ENCODE measurements around the gene TNK1. TPM values are rescaled to one million over a fixed set of nuclear protein-coding genes. Genes with fewer than 3 reads are reported as not detected.

The TNK1 gene
- total RNA-seq, 1 donor from 2014 or later = 5.8 TPM

- TF ChIP-seq, protein P1, sequence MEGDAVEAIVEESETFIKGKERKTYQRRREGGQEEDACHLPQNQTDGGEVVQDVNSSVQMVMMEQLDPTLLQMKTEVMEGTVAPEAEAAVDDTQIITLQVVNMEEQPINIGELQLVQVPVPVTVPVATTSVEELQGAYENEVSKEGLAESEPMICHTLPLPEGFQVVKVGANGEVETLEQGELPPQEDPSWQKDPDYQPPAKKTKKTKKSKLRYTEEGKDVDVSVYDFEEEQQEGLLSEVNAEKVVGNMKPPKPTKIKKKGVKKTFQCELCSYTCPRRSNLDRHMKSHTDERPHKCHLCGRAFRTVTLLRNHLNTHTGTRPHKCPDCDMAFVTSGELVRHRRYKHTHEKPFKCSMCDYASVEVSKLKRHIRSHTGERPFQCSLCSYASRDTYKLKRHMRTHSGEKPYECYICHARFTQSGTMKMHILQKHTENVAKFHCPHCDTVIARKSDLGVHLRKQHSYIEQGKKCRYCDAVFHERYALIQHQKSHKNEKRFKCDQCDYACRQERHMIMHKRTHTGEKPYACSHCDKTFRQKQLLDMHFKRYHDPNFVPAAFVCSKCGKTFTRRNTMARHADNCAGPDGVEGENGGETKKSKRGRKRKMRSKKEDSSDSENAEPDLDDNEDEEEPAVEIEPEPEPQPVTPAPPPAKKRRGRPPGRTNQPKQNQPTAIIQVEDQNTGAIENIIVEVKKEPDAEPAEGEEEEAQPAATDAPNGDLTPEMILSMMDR (IDR thresholded peaks at IDR 0.05) = no peak
- DNase-seq = no peak
- Histone ChIP-seq H3K27ac (no peak overlapping the region), H3K27me3 (no peaks in the 10 kb centered on the region), H3K4me3 (no peak overlapping the region), H3K36me3 (no peaks in the 10 kb centered on the region), H3K4me1 (no peaks in the 10 kb centered on the region), H3K9me3 (no peaks in the 10 kb centered on the region)
- intact Hi-C loops (cut with DNase I) = no loop called here
- ATAC-seq = no peak
Observed at GRCh38 chr17:7340179-7340578, 40.7 kb upstream of the TNK1 start.

GRCh38 chr17:7341842-7342241 is 39.0 kb upstream of the TNK1 start:
- no peaks in the 10 kb centered on the region for H3K9me3 ChIP-seq

GRCh38 chr17:7343250-7343649 is 37.6 kb upstream of the TNK1 start:
- no peaks in the 10 kb centered on the region for H3K4me1 ChIP-seq
- no peak for DNase-seq
- H3K27me3 ChIP-seq = no peaks in the 10 kb centered on the region
- no peak for ATAC-seq
- H3K36me3 ChIP-seq = no peaks in the 10 kb centered on the region
- intact Hi-C loops (cut with DNase I) = no loop called here
- no peaks in the 10 kb centered on the region for H3K9me3 ChIP-seq
- H3K27ac ChIP-seq = no peak overlapping the region
- H3K4me3 ChIP-seq = no peak overlapping the region
- TF ChIP-seq, protein P1 (IDR thresholded peaks at IDR 0.05) = no peak

More at GRCh38 chr17:7341842-7342241, 39.0 kb upstream of the TNK1 start:
- intact Hi-C loops (cut with DNase I) = no loop called here
- TF ChIP-seq, protein P1 (IDR thresholded peaks at IDR 0.05) = no peak
- DNase-seq (no peak), ATAC-seq (no peak)
- Histone ChIP-seq H3K4me1 (no peaks in the 10 kb centered on the region), H3K4me3 (no peak overlapping the region), H3K27me3 (no peaks in the 10 kb centered on the region), H3K36me3 (no peaks in the 10 kb centered on the region), H3K27ac (no peak overlapping the region)

DNA sequence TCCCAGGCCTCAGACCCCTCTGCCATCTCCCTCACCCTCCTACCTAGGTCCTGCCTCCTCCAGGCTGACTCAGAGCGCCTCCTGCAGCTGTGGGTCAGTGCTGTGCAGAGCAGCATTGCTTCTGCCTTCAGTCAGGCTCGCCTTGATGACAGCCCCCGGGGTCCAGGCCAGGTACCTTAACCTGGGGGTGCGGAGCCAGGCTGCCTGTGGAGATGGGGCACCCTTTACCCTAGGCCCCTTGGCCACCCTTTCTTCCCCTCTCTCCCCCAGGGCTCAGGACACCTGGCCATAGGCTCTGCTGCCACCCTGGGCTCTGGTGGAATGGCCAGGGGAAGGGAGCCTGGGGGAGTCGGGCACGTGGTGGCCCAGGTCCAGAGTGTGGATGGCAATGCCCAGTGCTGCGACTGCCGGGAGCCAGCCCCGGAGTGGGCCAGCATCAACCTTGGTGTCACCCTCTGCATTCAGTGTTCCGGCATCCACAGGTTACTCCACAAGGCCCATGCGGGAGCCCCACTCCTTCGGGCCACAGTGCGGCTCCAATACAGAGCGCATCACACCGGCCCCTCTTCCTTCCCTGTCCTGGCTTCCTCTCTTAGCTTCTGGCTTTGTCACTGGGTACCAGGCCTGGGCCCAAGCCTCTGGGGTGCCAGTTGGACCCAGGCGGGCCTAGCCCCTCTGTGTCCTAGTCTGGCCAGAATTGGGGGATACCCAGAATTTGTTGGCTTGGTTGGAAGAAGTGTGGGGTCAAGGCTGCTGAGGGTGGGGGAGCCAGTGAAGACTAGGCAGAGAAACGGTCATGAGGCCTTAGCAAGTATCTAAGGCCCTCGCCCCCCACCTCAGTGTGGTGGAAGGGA is 33.9 kb upstream of the TNK1 start:
- no peaks in the 10 kb centered on the region for H3K9me3 ChIP-seq
- H3K4me1 ChIP-seq = peaks cover 8% of the 10 kb centered on the region
- intact Hi-C loops (cut with DNase I) = no loop called here
- DNase-seq (no peak), ATAC-seq (no peak)
- H3K36me3 ChIP-seq = no peaks in the 10 kb centered on the region
- no peaks in the 10 kb centered on the region for H3K27me3 ChIP-seq
- no peak overlapping the region for H3K27ac ChIP-seq
- TF ChIP-seq, protein P1 (IDR thresholded peaks at IDR 0.05) = no peak
- no peak overlapping the region for H3K4me3 ChIP-seq

DNA sequence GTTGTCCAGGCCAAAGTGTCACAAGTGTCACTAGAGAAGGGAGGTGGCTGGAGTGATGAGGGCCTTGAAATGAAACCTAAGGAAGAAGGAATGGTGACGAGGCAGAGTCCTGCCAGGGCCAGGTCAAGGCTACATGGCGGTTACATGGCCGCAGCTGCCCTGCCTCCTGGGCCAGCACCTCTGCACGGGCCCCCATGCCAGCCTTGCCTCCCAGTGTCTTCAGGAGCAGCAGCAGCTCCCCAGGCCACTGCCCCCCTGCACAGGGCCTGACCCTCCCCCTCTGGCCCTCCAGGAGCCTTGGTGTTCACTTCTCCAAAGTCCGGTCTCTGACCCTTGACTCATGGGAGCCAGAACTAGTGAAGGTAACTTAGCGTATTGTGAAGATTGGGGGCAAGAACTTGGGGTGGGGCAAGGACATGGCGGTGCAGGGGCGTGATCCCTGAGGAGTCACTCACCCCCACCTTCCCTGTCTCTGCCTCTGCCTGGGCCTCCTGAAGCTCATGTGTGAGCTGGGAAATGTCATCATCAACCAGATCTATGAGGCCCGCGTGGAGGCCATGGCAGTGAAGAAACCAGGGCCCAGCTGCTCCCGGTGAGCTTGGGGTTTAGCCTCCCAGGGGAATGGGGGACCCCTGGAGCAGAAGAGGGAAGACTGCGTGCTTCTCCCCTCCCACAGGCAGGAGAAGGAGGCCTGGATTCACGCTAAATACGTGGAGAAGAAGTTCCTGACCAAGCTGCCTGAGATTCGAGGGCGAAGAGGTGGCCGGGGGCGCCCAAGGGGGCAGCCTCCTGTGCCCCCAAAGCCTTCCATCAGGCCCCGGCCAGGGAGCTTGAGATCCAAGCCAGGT is 33.0 kb upstream of the TNK1 start:
- ATAC-seq (no peak), DNase-seq (no peak)
- Histone ChIP-seq H3K4me3 (no peak overlapping the region), H3K27ac (no peak overlapping the region), H3K4me1 (peaks cover 14% of the 10 kb centered on the region), H3K27me3 (no peaks in the 10 kb centered on the region), H3K36me3 (no peaks in the 10 kb centered on the region), H3K9me3 (no peaks in the 10 kb centered on the region)
- TF ChIP-seq, protein P1 (IDR thresholded peaks at IDR 0.05) = no peak
- intact Hi-C loops (cut with DNase I) = no loop called here
